Activated B cell treated with CpG ODN at 0.5 μM for 24 hours (primary cell): ENCODE data around the gene NSDHL. TPM values are rescaled to one million over a fixed set of nuclear protein-coding genes. Genes with fewer than 3 reads are reported as not detected.

Experiments used
- ATAC-seq: fragments of 200-7000 bp; cut with Tn5 transposase; one replicate; pipeline ENCODE4 v1.10.0; 2021; ENCODE audit warnings: low read depth, mild to moderate bottlenecking, moderate library complexity
- CTCF ChIA-PET: fragments of 350-600 bp; sonication (Branson Sonifier 250); formaldehyde crosslinking; loops from one replicate; lab custom pipeline; 2021; ENCODE audit warnings: antibody characterized with exemption; lab: Charles Lee
- POLR2A ChIA-PET: fragments of 350-600 bp; sonication (Branson Sonifier 250); formaldehyde crosslinking; loops from one replicate; lab custom pipeline; 2021; ENCODE audit warnings: antibody characterized with exemption; lab: Charles Lee
- DNase-seq: peaks from one replicate; pipeline ENCODE4 v3.0.0; 2022
- H3K27ac Mint-ChIP-seq: one replicate; pipeline ENCODE4 v1.8.0; 2020; ENCODE audit warnings: mixed read lengths
- H3K27me3 Mint-ChIP-seq: one replicate; pipeline ENCODE4 v1.8.0; 2021; ENCODE audit warnings: mixed read lengths
- H3K36me3 Mint-ChIP-seq: one replicate; pipeline ENCODE4 v1.8.0; 2021; ENCODE audit warnings: low read depth, mixed read lengths
- H3K4me1 Mint-ChIP-seq: one replicate; pipeline ENCODE4 v1.8.0; 2021; ENCODE audit warnings: mixed read lengths
- H3K4me3 Mint-ChIP-seq: one replicate; pipeline ENCODE4 v1.8.0; 2020; ENCODE audit warnings: mild to moderate bottlenecking, mixed read lengths
- H3K9me3 Mint-ChIP-seq: one replicate; pipeline ENCODE4 v1.8.0; 2020; ENCODE audit warnings: mixed read lengths
- intact Hi-C: fragments of 100-400 bp; cut with micrococcal nuclease; formaldehyde crosslinking; loops from one replicate; pipeline ENCODE4 v1.15.1; 2024
- total RNA-seq: library from RNA; stranded (reverse); gene quantifications from 2 replicates; pipeline ENCODE4 v1.2.3, GENCODE V29; 2022
- TF ChIP-seq, protein P1 (sequence below): fragments of 200-600 bp; IDR thresholded peaks from one replicate; pipeline ENCODE4 v1.8.0; 2022; ENCODE audit warnings: antibody characterized with exemption, mild to moderate bottlenecking

Gene NSDHL
- total RNA-seq, 1 donor from 2014 or later: 18.4 TPM

DNA sequence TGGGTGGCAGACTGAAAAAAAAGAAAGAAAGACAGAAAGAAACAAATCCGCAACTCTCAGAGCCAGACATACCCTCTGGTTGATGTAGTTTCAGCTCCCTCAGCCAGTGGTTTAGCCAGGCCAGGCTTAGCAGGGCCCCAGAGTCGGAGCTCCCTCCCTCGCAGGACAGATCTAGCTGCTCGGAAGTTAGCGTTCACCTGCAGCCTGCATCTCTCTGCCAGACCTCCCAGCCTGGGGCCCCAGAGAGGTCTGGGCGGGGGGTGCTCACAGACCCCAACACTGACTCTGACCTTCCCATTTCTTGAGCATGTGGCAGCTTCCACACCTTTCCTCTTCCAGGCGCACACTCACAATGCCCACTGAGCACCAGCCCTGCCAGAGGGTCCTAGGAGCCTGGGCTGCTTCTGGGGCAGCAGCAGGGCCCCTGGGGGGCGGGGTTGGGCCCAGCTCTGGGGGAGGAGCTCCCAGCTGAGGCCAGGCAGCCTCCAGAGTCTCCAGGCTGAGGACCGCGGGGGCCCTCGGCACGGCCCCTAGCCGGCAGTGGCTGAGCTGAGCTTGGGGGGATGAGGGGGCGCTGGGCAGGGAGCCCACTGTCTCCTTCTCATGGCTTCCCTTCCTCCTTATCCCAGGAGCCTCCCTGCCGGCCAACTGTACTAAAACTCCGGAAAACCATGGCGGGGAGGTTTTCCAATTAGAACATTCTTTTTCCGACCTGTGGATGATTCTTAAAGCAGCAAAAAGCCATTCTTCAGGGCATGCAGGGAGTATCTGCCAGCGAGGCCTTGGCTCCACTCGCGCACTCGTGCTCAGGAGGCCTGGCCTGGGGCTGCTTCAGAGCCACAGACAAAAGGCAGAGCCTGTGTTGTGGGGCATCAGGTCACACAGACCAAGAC is 62.4 kb downstream of the NSDHL start:
- CTCF ChIA-PET: no interaction called here

DNA sequence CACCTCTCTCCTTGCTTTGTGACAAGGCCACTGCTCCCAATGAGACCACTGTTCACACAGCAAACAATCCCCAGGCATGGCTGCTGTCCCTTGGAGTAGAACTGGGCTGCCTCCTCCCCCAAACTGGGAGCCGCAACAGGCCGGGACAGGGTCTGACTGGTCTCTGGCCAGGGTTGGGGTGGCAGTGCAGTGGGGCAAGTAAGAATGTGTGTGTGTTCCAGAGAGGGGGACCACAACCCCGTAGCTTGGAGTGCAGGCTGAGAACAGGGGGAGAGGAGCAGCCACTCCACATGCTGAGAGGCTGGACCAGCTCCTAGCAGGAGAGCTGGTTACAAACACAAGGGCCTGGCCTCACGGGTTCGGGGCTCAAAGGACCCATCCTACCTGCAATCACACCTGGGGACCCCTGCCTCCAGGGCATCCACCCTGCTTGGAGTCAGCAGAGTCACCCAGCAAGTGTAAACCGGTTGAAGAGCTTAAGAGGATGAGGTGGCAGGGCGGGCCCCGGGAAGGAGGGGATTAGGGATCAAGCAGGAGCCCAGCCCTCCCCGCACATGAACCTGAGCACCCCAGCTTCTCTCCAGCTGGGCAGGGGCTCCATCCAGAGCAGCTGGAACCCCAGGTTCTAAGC is 63.2 kb downstream of the NSDHL start:
- Mint-ChIP-seq H3K4me3 (no peak overlapping the region), H3K36me3 (no peaks in the 10 kb centered on the region), H3K27ac (no peak overlapping the region), H3K4me1 (no peaks in the 10 kb centered on the region), H3K9me3 (no peaks in the 10 kb centered on the region), H3K27me3 (peaks cover 29% of the 10 kb centered on the region)
- ChIA-PET POLR2A (no interaction called here), CTCF (no interaction called here)
- intact Hi-C loops: no loop called here
- DNase-seq: no peak
- no peak for ATAC-seq
- TF ChIP-seq, protein P1, sequence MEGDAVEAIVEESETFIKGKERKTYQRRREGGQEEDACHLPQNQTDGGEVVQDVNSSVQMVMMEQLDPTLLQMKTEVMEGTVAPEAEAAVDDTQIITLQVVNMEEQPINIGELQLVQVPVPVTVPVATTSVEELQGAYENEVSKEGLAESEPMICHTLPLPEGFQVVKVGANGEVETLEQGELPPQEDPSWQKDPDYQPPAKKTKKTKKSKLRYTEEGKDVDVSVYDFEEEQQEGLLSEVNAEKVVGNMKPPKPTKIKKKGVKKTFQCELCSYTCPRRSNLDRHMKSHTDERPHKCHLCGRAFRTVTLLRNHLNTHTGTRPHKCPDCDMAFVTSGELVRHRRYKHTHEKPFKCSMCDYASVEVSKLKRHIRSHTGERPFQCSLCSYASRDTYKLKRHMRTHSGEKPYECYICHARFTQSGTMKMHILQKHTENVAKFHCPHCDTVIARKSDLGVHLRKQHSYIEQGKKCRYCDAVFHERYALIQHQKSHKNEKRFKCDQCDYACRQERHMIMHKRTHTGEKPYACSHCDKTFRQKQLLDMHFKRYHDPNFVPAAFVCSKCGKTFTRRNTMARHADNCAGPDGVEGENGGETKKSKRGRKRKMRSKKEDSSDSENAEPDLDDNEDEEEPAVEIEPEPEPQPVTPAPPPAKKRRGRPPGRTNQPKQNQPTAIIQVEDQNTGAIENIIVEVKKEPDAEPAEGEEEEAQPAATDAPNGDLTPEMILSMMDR: no peak

More for the DNA sequence above, 62.4 kb downstream of the NSDHL start:
- Mint-ChIP-seq H3K36me3 (no peaks in the 10 kb centered on the region), H3K9me3 (no peaks in the 10 kb centered on the region), H3K27me3 (peaks cover 33% of the 10 kb centered on the region), H3K4me1 (no peaks in the 10 kb centered on the region), H3K27ac (no peak overlapping the region), H3K4me3 (no peak overlapping the region)
- intact Hi-C loops: no loop called here
- no peak for DNase-seq
- TF ChIP-seq, protein P1: no peak
- POLR2A ChIA-PET: no interaction called here
- no peak for ATAC-seq

DNA sequence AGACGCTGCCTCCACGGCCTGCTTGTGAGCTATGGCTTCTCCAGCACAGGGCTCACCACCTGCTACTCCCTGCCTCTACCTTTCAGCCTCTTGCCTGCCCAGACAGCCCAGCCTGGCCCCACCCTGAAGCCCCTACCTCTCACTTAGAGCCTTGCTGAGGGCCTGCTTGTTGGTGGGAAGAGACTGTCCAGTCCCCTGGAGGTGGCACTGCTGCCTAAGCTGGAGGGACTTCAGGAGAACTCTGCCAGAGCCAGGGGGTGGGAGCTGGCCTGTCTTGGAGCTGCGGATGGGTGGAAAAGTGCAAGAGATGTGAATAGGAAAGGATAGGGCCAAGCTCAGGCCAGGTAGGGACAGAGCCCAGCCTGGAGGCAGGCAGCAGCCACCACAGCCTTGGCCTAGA is 64.3 kb downstream of the NSDHL start:
- H3K36me3 Mint-ChIP-seq: no peaks in the 10 kb centered on the region
- POLR2A ChIA-PET: no interaction called here
- DNase-seq (no peak), ATAC-seq (no peak)
- no peaks in the 10 kb centered on the region for H3K4me1 Mint-ChIP-seq
- CTCF ChIA-PET: no interaction called here
- intact Hi-C loops: no loop called here
- TF ChIP-seq, protein P1: no peak
- H3K9me3 Mint-ChIP-seq: no peaks in the 10 kb centered on the region
- H3K27me3 Mint-ChIP-seq: peaks cover 27% of the 10 kb centered on the region
- no peak overlapping the region for H3K4me3 Mint-ChIP-seq
- H3K27ac Mint-ChIP-seq: no peak overlapping the region

DNA sequence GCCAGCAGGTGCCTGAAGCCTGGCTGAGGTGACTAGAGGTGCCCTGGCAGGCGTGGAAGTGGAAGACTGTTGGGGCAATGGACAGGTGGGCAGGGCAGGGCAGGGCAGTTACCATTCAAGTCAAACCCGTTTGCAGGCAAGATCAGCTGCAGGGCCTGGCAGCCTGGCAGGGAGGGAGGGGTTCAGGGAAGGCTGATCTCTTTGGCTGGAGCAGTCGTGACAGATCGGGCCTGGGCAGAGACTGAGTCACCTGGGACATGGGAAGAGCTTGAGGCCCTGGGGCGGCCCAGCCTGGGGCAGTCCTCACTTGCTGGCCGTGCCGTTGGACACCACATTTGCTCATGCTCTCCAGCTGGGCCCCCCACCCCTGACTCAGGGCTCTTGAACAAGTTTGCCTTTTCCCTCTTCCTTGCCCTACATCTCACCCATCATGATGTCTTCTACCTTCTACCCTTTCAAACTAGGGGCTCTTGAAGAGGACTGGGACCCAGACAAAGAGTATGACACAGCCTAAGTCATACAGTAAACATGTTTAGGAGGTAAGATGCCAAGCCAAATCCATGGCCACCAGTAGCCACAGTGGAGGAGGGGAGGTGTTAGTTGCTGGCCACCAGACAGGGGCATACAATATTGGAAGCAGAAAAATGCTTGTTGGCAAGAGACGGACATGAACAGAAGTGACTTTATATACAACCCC is 65.0 kb downstream of the NSDHL start:
- TF ChIP-seq, protein P1: no peak
- Mint-ChIP-seq H3K27ac (no peak overlapping the region), H3K36me3 (no peaks in the 10 kb centered on the region), H3K4me3 (no peak overlapping the region), H3K9me3 (no peaks in the 10 kb centered on the region), H3K27me3 (peaks cover 20% of the 10 kb centered on the region), H3K4me1 (no peaks in the 10 kb centered on the region)
- no peak for ATAC-seq
- intact Hi-C loops: no loop called here
- DNase-seq: no peak
- ChIA-PET CTCF (no interaction called here), POLR2A (no interaction called here)

DNA sequence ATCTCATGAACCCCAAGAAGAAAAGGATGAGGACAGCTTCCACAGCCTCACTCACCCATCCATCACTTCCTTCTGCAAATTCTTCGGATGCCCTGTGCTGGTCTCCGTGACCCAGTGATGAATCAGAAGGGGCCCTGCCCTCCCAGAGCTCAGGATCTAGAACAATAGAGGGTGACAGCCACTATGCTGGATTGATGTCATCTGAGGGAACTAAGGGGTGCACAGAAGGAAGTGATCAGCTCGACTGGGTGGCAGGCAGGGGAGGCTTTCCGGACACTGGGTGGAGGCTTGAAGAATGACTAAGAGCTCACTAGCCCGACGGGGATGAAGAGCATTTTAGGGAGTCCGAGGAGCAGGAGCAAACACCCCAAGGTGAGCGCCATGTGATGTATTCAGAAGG is 65.6 kb downstream of the NSDHL start:
- CTCF ChIA-PET: no interaction called here

More for the DNA sequence above, 65.6 kb downstream of the NSDHL start:
- H3K4me3 Mint-ChIP-seq: no peak overlapping the region
- no peak for DNase-seq
- no peaks in the 10 kb centered on the region for H3K9me3 Mint-ChIP-seq
- peaks cover 14% of the 10 kb centered on the region for H3K27me3 Mint-ChIP-seq
- ATAC-seq: no peak
- POLR2A ChIA-PET: no interaction called here
- no peaks in the 10 kb centered on the region for H3K4me1 Mint-ChIP-seq
- intact Hi-C loops: no loop called here
- no peak overlapping the region for H3K27ac Mint-ChIP-seq
- TF ChIP-seq, protein P1: no peak
- no peaks in the 10 kb centered on the region for H3K36me3 Mint-ChIP-seq
